Activated naive CD8-positive, alpha-beta T cell treated with anti-CD3 and anti-CD28 coated beads, Interleukin-2, amount 50 U/mL, for 24 hours (primary cell): ENCODE data around the gene TAS1R3.

Experiments used
- ATAC-seq: fragments of 150-1000 bp; cut with Tn5 transposase; one replicate; pipeline ENCODE4 v1.10.0; 2021
- DNase-seq: peaks from one replicate; pipeline ENCODE4 v3.0.0; 2021
- H3K27ac Mint-ChIP-seq: one replicate; pipeline ENCODE4 v1.8.0; 2021; ENCODE audit warnings: mild to moderate bottlenecking, mixed read lengths
- H3K27me3 Mint-ChIP-seq: one replicate; pipeline ENCODE4 v1.8.0; 2021; ENCODE audit warnings: mixed read lengths
- H3K36me3 Mint-ChIP-seq: one replicate; pipeline ENCODE4 v1.8.0; 2021; ENCODE audit warnings: low read depth, mixed read lengths
- H3K4me1 Mint-ChIP-seq: one replicate; pipeline ENCODE4 v1.8.0; 2021; ENCODE audit warnings: mixed read lengths
- H3K4me3 Mint-ChIP-seq: one replicate; pipeline ENCODE4 v1.8.0; 2021; ENCODE audit warnings: mild to moderate bottlenecking, moderate library complexity, mixed read lengths
- H3K9me3 Mint-ChIP-seq: one replicate; pipeline ENCODE4 v1.8.0; 2021; ENCODE audit warnings: mixed read lengths

Gene TAS1R3

GRCh38 chr1:1302951-1303509 lies 28.1 kb upstream of the TAS1R3 start:
- H3K4me3 Mint-ChIP-seq, result no peak overlapping the region
- no peak for DNase-seq
- no peak for ATAC-seq
- H3K36me3 Mint-ChIP-seq, result no peaks in the 10 kb centered on the region
- peaks cover 23% of the 10 kb centered on the region for H3K4me1 Mint-ChIP-seq
- H3K27ac Mint-ChIP-seq, result no peak overlapping the region
- no peaks in the 10 kb centered on the region for H3K27me3 Mint-ChIP-seq
- H3K9me3 Mint-ChIP-seq, result no peaks in the 10 kb centered on the region

GRCh38 chr1:1303736-1304135 lies 27.3 kb upstream of the TAS1R3 start:
- no peak for ATAC-seq

GRCh38 chr1:1304331-1305299 lies 26.5 kb upstream of the TAS1R3 start:
- no peak overlapping the region for H3K27ac Mint-ChIP-seq
- DNase-seq, result no peak
- H3K4me3 Mint-ChIP-seq, result peak overlapping the region; percentile 83
- H3K27me3 Mint-ChIP-seq, result no peaks in the 10 kb centered on the region
- H3K9me3 Mint-ChIP-seq, result no peaks in the 10 kb centered on the region
- H3K4me1 Mint-ChIP-seq, result peaks cover 23% of the 10 kb centered on the region
- ATAC-seq, result no peak
- no peaks in the 10 kb centered on the region for H3K36me3 Mint-ChIP-seq

More at GRCh38 chr1:1303736-1304135, 27.3 kb upstream of the TAS1R3 start:
- Mint-ChIP-seq H3K4me1 (peaks cover 23% of the 10 kb centered on the region), H3K27me3 (no peaks in the 10 kb centered on the region), H3K4me3 (no peak overlapping the region), H3K27ac (no peak overlapping the region), H3K9me3 (no peaks in the 10 kb centered on the region), H3K36me3 (no peaks in the 10 kb centered on the region)
- no peak for DNase-seq

GRCh38 chr1:1305300-1306069 lies 25.6 kb upstream of the TAS1R3 start:
- Mint-ChIP-seq H3K9me3 (no peaks in the 10 kb centered on the region), H3K27me3 (no peaks in the 10 kb centered on the region), H3K27ac (peak overlapping the region; percentile 77), H3K36me3 (no peaks in the 10 kb centered on the region), H3K4me3 (peak overlapping the region; percentile 83), H3K4me1 (peaks cover 23% of the 10 kb centered on the region)
- peak; percentile 45 for ATAC-seq
- DNase-seq, result peak; percentile 78

GRCh38 chr1:1306070-1306660 lies 24.9 kb upstream of the TAS1R3 start:
- Mint-ChIP-seq H3K4me3 (peak overlapping the region; percentile 83), H3K9me3 (no peaks in the 10 kb centered on the region), H3K27ac (peak overlapping the region; percentile 77), H3K4me1 (peaks cover 23% of the 10 kb centered on the region), H3K27me3 (no peaks in the 10 kb centered on the region), H3K36me3 (no peaks in the 10 kb centered on the region)
- ATAC-seq (no peak), DNase-seq (peak; percentile 36)

- Mint-ChIP-seq H3K36me3 (no peaks in the 10 kb centered on the region), H3K4me1 (peaks cover 23% of the 10 kb centered on the region), H3K27ac (peak overlapping the region; percentile 42), H3K27me3 (no peaks in the 10 kb centered on the region), H3K4me3 (peak overlapping the region; percentile 83), H3K9me3 (no peaks in the 10 kb centered on the region)
- DNase-seq (no peak), ATAC-seq (no peak)
Measured at GRCh38 chr1:1306661-1307260, 24.3 kb upstream of the TAS1R3 start.

GRCh38 chr1:1307261-1307922 lies 23.7 kb upstream of the TAS1R3 start:
- peaks cover 23% of the 10 kb centered on the region for H3K4me1 Mint-ChIP-seq
- no peaks in the 10 kb centered on the region for H3K9me3 Mint-ChIP-seq
- H3K4me3 Mint-ChIP-seq, result peak overlapping the region; percentile 83
- peak overlapping the region; percentile 42 for H3K27ac Mint-ChIP-seq
- DNase-seq (no peak), ATAC-seq (no peak)
- no peaks in the 10 kb centered on the region for H3K36me3 Mint-ChIP-seq
- H3K27me3 Mint-ChIP-seq, result no peaks in the 10 kb centered on the region

GRCh38 chr1:1307923-1308755 lies 22.9 kb upstream of the TAS1R3 start, which contains the start of the genes ACAP3 and PUSL1:
ACAP3 (minus strand) TSS chr1:1307930; CDS start chr1:1307815, 115 bp downstream.
PUSL1 (plus strand) TSS chr1:1308597; CDS start chr1:1308644, 47 bp downstream.
- Mint-ChIP-seq H3K27me3 (no peaks in the 10 kb centered on the region), H3K36me3 (no peaks in the 10 kb centered on the region), H3K4me3 (peak within 1 kb of the TSS; percentile 83), H3K27ac (peak within 1 kb of the TSS; percentile 79), H3K4me1 (peaks cover 23% of the 10 kb centered on the region), H3K9me3 (no peaks in the 10 kb centered on the region)
- ATAC-seq, result peak; percentile 69
- peak; percentile 91 for DNase-seq

GRCh38 chr1:1308756-1309250 lies 22.3 kb upstream of the TAS1R3 start:
- DNase-seq (no peak), ATAC-seq (no peak)
- Mint-ChIP-seq H3K4me1 (peaks cover 23% of the 10 kb centered on the region), H3K36me3 (peaks cover 2% of the 10 kb centered on the region), H3K27ac (peak overlapping the region; percentile 56), H3K4me3 (peak overlapping the region; percentile 80), H3K9me3 (no peaks in the 10 kb centered on the region), H3K27me3 (no peaks in the 10 kb centered on the region)

- peaks cover 3% of the 10 kb centered on the region for H3K36me3 Mint-ChIP-seq
- H3K27me3 Mint-ChIP-seq, result no peaks in the 10 kb centered on the region
- peaks cover 23% of the 10 kb centered on the region for H3K4me1 Mint-ChIP-seq
- H3K4me3 Mint-ChIP-seq, result peak overlapping the region; percentile 75
- H3K9me3 Mint-ChIP-seq, result no peaks in the 10 kb centered on the region
- peak; percentile 34 for DNase-seq
- no peak for ATAC-seq
- peak overlapping the region; percentile 35 for H3K27ac Mint-ChIP-seq
Measured at GRCh38 chr1:1309251-1310108, 21.6 kb upstream of the TAS1R3 start.

- H3K4me1 Mint-ChIP-seq, result peaks cover 19% of the 10 kb centered on the region
Measured at GRCh38 chr1:1310109-1310385, 21.0 kb upstream of the TAS1R3 start.

GRCh38 chr1:1310476-1311053 lies 20.5 kb upstream of the TAS1R3 start:
- H3K27ac Mint-ChIP-seq, result no peak overlapping the region
- H3K27me3 Mint-ChIP-seq, result no peaks in the 10 kb centered on the region
- peaks cover 4% of the 10 kb centered on the region for H3K36me3 Mint-ChIP-seq
- H3K4me1 Mint-ChIP-seq, result peaks cover 16% of the 10 kb centered on the region
- ATAC-seq (no peak), DNase-seq (no peak)
- no peaks in the 10 kb centered on the region for H3K9me3 Mint-ChIP-seq
- H3K4me3 Mint-ChIP-seq, result peak overlapping the region; percentile 50

More at GRCh38 chr1:1310109-1310385, 21.0 kb upstream of the TAS1R3 start:
- H3K27ac Mint-ChIP-seq, result no peak overlapping the region
- ATAC-seq, result no peak
- H3K27me3 Mint-ChIP-seq, result no peaks in the 10 kb centered on the region
- no peak for DNase-seq
- no peaks in the 10 kb centered on the region for H3K9me3 Mint-ChIP-seq
- H3K36me3 Mint-ChIP-seq, result peaks cover 4% of the 10 kb centered on the region
- peak overlapping the region; percentile 75 for H3K4me3 Mint-ChIP-seq
